Coronary artery (tissue), 2 donors: ENCODE measurements around the gene TFIP11.

Experiments used
- DNase-seq: peaks from one replicate; pipeline ENCODE4 v3.0.0-alpha.2; 2017; ENCODE audit warnings: low spot score
- H3K27ac ChIP-seq, 2 donors: fragments of 200-600 bp; sonication (generic); one replicate each; pipeline ENCODE4 v1.5.1; 2016 to 2019
- H3K4me3 ChIP-seq: fragments of 200-600 bp; sonication (generic); 2 replicates; pipeline ENCODE4 v1.5.1; 2016; ENCODE audit warnings: mild to moderate bottlenecking, moderate library complexity
- CTCF ChIP-seq: fragments of 200-600 bp; sonication (generic); IDR thresholded peaks from one replicate; pipeline ENCODE4 v1.5.1; 2019; ENCODE audit warnings: antibody characterized with exemption

Gene TFIP11

GRCh38 chr22:26548303-26548702 lies 36.0 kb upstream of the TFIP11 start:
- H3K4me3 ChIP-seq: no peak overlapping the region
- no peak for DNase-seq
- TF ChIP-seq CTCF: no peak
- no peak overlapping the region for H3K27ac ChIP-seq

- no peak for TF ChIP-seq CTCF
- H3K27ac ChIP-seq: no peak overlapping the region
Measured at GRCh38 chr22:26547837-26548236, 35.6 kb upstream of the TFIP11 start.

GRCh38 chr22:26547426-26547825 lies 35.2 kb upstream of the TFIP11 start:
- Histone ChIP-seq H3K4me3 (no peak overlapping the region), H3K27ac (no peak overlapping the region)
- no peak for TF ChIP-seq CTCF
- no peak for DNase-seq

More at GRCh38 chr22:26547837-26548236, 35.6 kb upstream of the TFIP11 start:
- no peak overlapping the region for H3K4me3 ChIP-seq
- no peak for DNase-seq

- no peak for TF ChIP-seq CTCF
- H3K4me3 ChIP-seq: no peak overlapping the region
- no peak overlapping the region for H3K27ac ChIP-seq
- DNase-seq: no peak
Measured at GRCh38 chr22:26546282-26546681, 34.0 kb upstream of the TFIP11 start.

GRCh38 chr22:26545827-26546226 lies 33.6 kb upstream of the TFIP11 start:
- H3K4me3 ChIP-seq: no peak overlapping the region
- DNase-seq: no peak
- no peak for TF ChIP-seq CTCF
- no peak overlapping the region for H3K27ac ChIP-seq

GRCh38 chr22:26545385-26545784 lies 33.1 kb upstream of the TFIP11 start:
- TF ChIP-seq CTCF: no peak
- H3K4me3 ChIP-seq: no peak overlapping the region
- no peak for DNase-seq
- no peak overlapping the region for H3K27ac ChIP-seq

- H3K27ac ChIP-seq: no peak overlapping the region
- DNase-seq: no peak
- TF ChIP-seq CTCF: no peak
- H3K4me3 ChIP-seq: no peak overlapping the region
Measured at GRCh38 chr22:26544489-26544888, 32.2 kb upstream of the TFIP11 start.
